SK-N-SH (cell line): ENCODE measurements around the gene KRTAP12-4. TPM values are rescaled to one million over a fixed set of nuclear protein-coding genes. Genes with fewer than 3 reads are reported as not detected.

ENCODE experiments used
- CTCF ChIA-PET: fragments of 300-600, 350-600 bp; formaldehyde crosslinking; extraction: SDS; loops from one replicate; lab custom pipeline; 2021; lab: Yijun Ruan, JAX
- POLR2A ChIA-PET: fragments of 350-600 bp; sonication (Branson Sonifier 250); formaldehyde crosslinking; extraction: SDS; loops from one replicate; lab custom pipeline; 2020; ENCODE audit warnings: antibody characterized with exemption, inconsistent platforms; lab: Yijun Ruan, JAX
- DNase-seq: peaks from one replicate; pipeline ENCODE4 v3.0.0; 2012
- H2AFZ ChIP-seq: fragments of 200-600 bp; sonication (generic); 2 replicates; pipeline ENCODE4 v1.8.1; 2016; ENCODE audit warnings: antibody characterized with exemption, mild to moderate bottlenecking, low read depth
- H3F3A ChIP-seq: fragments of 200-600 bp; sonication (generic); replicated peaks from 2 replicates; pipeline ENCODE3; 2016; ENCODE audit warnings: antibody characterized with exemption, mild to moderate bottlenecking; ENCODE audit not compliant: insufficient read depth
- H3K27ac ChIP-seq, 2 experiments: fragments of 200-500 bp in 1 of 2; fragments of 200-600 bp in 1 of 2; sonication (Bioruptor generic) in 1 of 2; sonication (generic), shearing (Covaris generic) in 1 of 2; 2 replicates each; pipeline versions ENCODE4 v1.5.1 to v1.6.1; 2014 to 2016; ENCODE audit warnings: low read depth in 2 of 2, inconsistent platforms in 1 of 2, low read length in 1 of 2, mild to moderate bottlenecking in 1 of 2, mixed read lengths in 1 of 2
- H3K27me3 ChIP-seq: fragments of 200-600 bp; sonication (generic), shearing (Covaris generic); 2 replicates; pipeline ENCODE4 v1.6.1; 2016; ENCODE audit warnings: mixed run types; ENCODE audit not compliant: insufficient read depth
- H3K36me3 ChIP-seq, 2 experiments: fragments of 200-500 bp in 1 of 2; fragments of 200-600 bp in 1 of 2; sonication (Bioruptor generic) in 1 of 2; sonication (generic) in 1 of 2; replicated peaks in 1 of 2; 2 replicates each; pipeline versions ENCODE3 to v1.5.1; 2014 to 2016; ENCODE audit warnings: low read length in 1 of 2, mild to moderate bottlenecking in 1 of 2; ENCODE audit not compliant: insufficient read depth in 2 of 2, control insufficient read depth in 1 of 2
- H3K4me1 ChIP-seq, 2 experiments: fragments of 200-500 bp in 1 of 2; fragments of 200-600 bp in 1 of 2; sonication (Bioruptor generic) in 1 of 2; sonication (generic), shearing (Covaris generic) in 1 of 2; 2 replicates each; pipeline versions ENCODE4 v1.5.1 to v1.6.1; 2014 to 2016; ENCODE audit warnings: low read depth in 1 of 2, low read length in 1 of 2, mixed run types in 1 of 2; ENCODE audit not compliant: insufficient read depth in 2 of 2, control insufficient read depth in 1 of 2
- H3K4me2 ChIP-seq: fragments of 200-600 bp; sonication (generic), shearing (Covaris generic); 2 replicates; pipeline ENCODE4 v1.6.1; 2017; ENCODE audit warnings: mixed run types
- H3K4me3 ChIP-seq, 2 experiments: fragments of 200-500 bp in 1 of 2; fragments of 200-600 bp in 1 of 2; sonication (Bioruptor generic) in 1 of 2; sonication (generic), shearing (Covaris generic) in 1 of 2; 2 replicates each; pipeline versions ENCODE4 v1.5.1 to v1.8.1; 2014 to 2016; ENCODE audit warnings: low read depth in 2 of 2, inconsistent platforms in 1 of 2, low read length in 1 of 2, mild to moderate bottlenecking in 1 of 2, mixed read lengths in 1 of 2, moderate library complexity in 1 of 2
- H3K79me2 ChIP-seq: fragments of 200-600 bp; sonication (generic); 2 replicates; pipeline ENCODE4 v1.8.1; 2017; ENCODE audit warnings: mild to moderate bottlenecking; ENCODE audit not compliant: insufficient read depth
- H3K9ac ChIP-seq: fragments of 200-600 bp; sonication (generic); 2 replicates; pipeline ENCODE4 v1.6.1; 2017; ENCODE audit warnings: mixed run types
- H3K9me2 ChIP-seq: fragments of 200-600 bp; sonication (generic); 2 replicates; pipeline ENCODE4 v1.6.1; 2017; ENCODE audit warnings: mixed run types
- H3K9me3 ChIP-seq: fragments of 200-600 bp; sonication (generic); 2 replicates; pipeline ENCODE4 v1.6.1; 2017; ENCODE audit warnings: mixed run types, mild to moderate bottlenecking, moderate library complexity
- H4K20me1 ChIP-seq: fragments of 200-600 bp; sonication (generic); 2 replicates; pipeline ENCODE4 v1.6.1; 2017; ENCODE audit warnings: mild to moderate bottlenecking, mixed run types; ENCODE audit not compliant: insufficient read depth
- CHD2 ChIP-seq: fragments of 150-350 bp; IDR thresholded peaks from 2 replicates; pipeline ENCODE4 v1.6.1; 2018; ENCODE audit warnings: low read length; ENCODE audit not compliant: partially characterized antibody
- ELF1 ChIP-seq: IDR thresholded peaks from 2 replicates; pipeline ENCODE4 v1.4.0; 2012
- EP300 ChIP-seq, 2 experiments: IDR thresholded peaks; 2 replicates each; pipeline versions ENCODE4 v1.4.0 to v1.6.1; 2012; ENCODE audit warnings: borderline replicate concordance in 1 of 2, low read depth in 1 of 2, low read length in 1 of 2
- FOSL2 ChIP-seq: IDR thresholded peaks from 2 replicates; pipeline ENCODE4 v1.4.0; 2012; ENCODE audit warnings: low read depth, mild to moderate bottlenecking, moderate library complexity, borderline replicate concordance
- FOXM1 ChIP-seq: IDR thresholded peaks from 2 replicates; pipeline ENCODE4 v1.4.0; 2012; ENCODE audit warnings: low read depth, mild to moderate bottlenecking
- GABPA ChIP-seq: IDR thresholded peaks from 2 replicates; pipeline ENCODE4 v1.4.0; 2012; ENCODE audit warnings: low read depth, mild to moderate bottlenecking
- JUND ChIP-seq: IDR thresholded peaks from 2 replicates; pipeline ENCODE4 v1.4.0; 2012
- MEF2A ChIP-seq: IDR thresholded peaks from 2 replicates; pipeline ENCODE4 v1.4.0; 2012; ENCODE audit warnings: low read depth, borderline replicate concordance
- NFIC ChIP-seq: IDR thresholded peaks from 2 replicates; pipeline ENCODE4 v1.4.0; 2012; ENCODE audit warnings: borderline replicate concordance
- POLR2AphosphoS5 ChIP-seq: IDR thresholded peaks from 2 replicates; pipeline ENCODE4 v1.6.1; 2012; ENCODE audit warnings: low read depth, low read length
- RFX5 ChIP-seq: IDR thresholded peaks from 2 replicates; pipeline ENCODE4 v1.6.1; 2012; ENCODE audit warnings: mild to moderate bottlenecking, improper control_type of control experiment, low read length
- SIN3A ChIP-seq: IDR thresholded peaks from 2 replicates; pipeline ENCODE4 v1.6.1; 2012; ENCODE audit warnings: low read depth, mild to moderate bottlenecking, low read length, moderate library complexity, borderline replicate concordance
- SMC3 ChIP-seq: IDR thresholded peaks from 2 replicates; pipeline ENCODE4 v1.6.1; 2012; ENCODE audit warnings: low read depth, low read length, improper control_type of control experiment
- TAF1 ChIP-seq: IDR thresholded peaks from 2 replicates; pipeline ENCODE4 v1.6.1; 2012; ENCODE audit warnings: low read depth, mild to moderate bottlenecking, low read length, moderate library complexity, borderline replicate concordance
- TCF12 ChIP-seq: IDR thresholded peaks from 2 replicates; pipeline ENCODE4 v1.4.0; 2012
- WGBS: methylation state at CpG from one replicate; pipeline ENCODE4 v1.1.6; 2017; ENCODE audit warnings: low lambda C conversion rate; 5-methylcytosine and 5-hydroxymethylcytosine counted together
- polyA plus RNA-seq, 3 experiments: library from polyadenylated mRNA; depleted of rRNA; stranded (reverse); fragments of >200 nt; gene quantifications; 2 replicates each; pipeline ENCODE4 v1.2.3, GENCODE V29; 2012
- TF ChIP-seq, protein P1 (sequence below): IDR thresholded peaks from 2 replicates; pipeline ENCODE4; 2012
- TF ChIP-seq, protein P2 (sequence below): fragments of 150-350 bp; IDR thresholded peaks from 2 replicates; pipeline ENCODE4 v1.6.1; 2017; ENCODE audit warnings: antibody characterized with exemption, low read length, low read depth, borderline replicate concordance
- TF ChIP-seq, protein P3 (sequence below): IDR thresholded peaks from 2 replicates; pipeline ENCODE4 v1.4.0; 2012; ENCODE audit warnings: low read depth, borderline replicate concordance
- TF ChIP-seq, protein P4 (sequence below): IDR thresholded peaks from 2 replicates; pipeline ENCODE4 v1.6.1; 2012; ENCODE audit warnings: mild to moderate bottlenecking, low read depth, low read length, moderate library complexity
- TF ChIP-seq, protein P5 (sequence below): IDR thresholded peaks from 2 replicates; pipeline ENCODE4 v1.4.0; 2012; ENCODE audit warnings: low read depth, borderline replicate concordance

The KRTAP12-4 gene
- polyA plus RNA-seq, 1 of the 3 experiments (the other 2 are of a cell fraction) = not detected

DNA sequence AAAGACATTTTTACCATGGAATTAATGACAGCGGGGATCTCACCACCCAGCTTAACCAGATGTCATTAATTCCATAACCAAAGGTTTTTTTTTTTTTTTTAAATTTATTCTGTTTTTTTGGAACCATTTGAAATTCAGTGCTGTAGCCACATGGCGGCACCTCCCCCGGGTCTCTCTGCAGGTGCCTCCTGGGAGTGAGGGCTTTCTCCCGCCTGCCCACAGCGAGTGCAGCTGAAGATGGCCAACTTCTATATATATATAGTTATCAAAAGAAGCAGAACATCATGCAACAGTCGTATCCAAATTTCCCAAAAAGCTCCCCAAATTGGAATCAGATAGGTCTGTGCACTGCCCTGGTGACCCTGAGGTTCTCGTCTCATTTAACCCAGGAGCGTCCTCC is 39.0 kb downstream of the KRTAP12-4 start:
- WGBS = 26% methylated on average over 8 of the region's 8 CpGs
- POLR2A ChIA-PET = interaction anchor here (0.6 kb wide), 1 partner anchor 258 kb away, joined by 4 read pairs; the partner anchor contains the start of gene PTTG1IP
- H4K20me1 ChIP-seq = no peaks in the 10 kb centered on the region
- H3K27ac ChIP-seq = no peak overlapping the region
- no peak for TF ChIP-seq POLR2AphosphoS5
- no peak for TF ChIP-seq NFIC
- no peak for TF ChIP-seq ELF1
- TF ChIP-seq, protein P1, sequence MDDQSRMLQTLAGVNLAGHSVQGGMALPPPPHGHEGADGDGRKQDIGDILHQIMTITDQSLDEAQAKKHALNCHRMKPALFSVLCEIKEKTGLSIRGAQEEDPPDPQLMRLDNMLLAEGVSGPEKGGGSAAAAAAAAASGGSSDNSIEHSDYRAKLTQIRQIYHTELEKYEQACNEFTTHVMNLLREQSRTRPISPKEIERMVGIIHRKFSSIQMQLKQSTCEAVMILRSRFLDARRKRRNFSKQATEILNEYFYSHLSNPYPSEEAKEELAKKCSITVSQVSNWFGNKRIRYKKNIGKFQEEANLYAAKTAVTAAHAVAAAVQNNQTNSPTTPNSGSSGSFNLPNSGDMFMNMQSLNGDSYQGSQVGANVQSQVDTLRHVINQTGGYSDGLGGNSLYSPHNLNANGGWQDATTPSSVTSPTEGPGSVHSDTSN = no peak
- no peak for TF ChIP-seq SMC3
- no peak for TF ChIP-seq CHD2
- TF ChIP-seq FOSL2 = no peak
- TF ChIP-seq GABPA = no peak
- TF ChIP-seq, protein P2, sequence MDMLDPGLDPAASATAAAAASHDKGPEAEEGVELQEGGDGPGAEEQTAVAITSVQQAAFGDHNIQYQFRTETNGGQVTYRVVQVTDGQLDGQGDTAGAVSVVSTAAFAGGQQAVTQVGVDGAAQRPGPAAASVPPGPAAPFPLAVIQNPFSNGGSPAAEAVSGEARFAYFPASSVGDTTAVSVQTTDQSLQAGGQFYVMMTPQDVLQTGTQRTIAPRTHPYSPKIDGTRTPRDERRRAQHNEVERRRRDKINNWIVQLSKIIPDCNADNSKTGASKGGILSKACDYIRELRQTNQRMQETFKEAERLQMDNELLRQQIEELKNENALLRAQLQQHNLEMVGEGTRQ = no peak
- TF ChIP-seq TCF12 = no peak
- TF ChIP-seq RFX5 = no peak
- no peak for TF ChIP-seq SIN3A
- no peak for TF ChIP-seq FOXM1
- TF ChIP-seq, protein P3, sequence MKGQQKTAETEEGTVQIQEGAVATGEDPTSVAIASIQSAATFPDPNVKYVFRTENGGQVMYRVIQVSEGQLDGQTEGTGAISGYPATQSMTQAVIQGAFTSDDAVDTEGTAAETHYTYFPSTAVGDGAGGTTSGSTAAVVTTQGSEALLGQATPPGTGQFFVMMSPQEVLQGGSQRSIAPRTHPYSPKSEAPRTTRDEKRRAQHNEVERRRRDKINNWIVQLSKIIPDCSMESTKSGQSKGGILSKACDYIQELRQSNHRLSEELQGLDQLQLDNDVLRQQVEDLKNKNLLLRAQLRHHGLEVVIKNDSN = no peak
- TF ChIP-seq JUND = no peak
- TF ChIP-seq, protein P4, sequence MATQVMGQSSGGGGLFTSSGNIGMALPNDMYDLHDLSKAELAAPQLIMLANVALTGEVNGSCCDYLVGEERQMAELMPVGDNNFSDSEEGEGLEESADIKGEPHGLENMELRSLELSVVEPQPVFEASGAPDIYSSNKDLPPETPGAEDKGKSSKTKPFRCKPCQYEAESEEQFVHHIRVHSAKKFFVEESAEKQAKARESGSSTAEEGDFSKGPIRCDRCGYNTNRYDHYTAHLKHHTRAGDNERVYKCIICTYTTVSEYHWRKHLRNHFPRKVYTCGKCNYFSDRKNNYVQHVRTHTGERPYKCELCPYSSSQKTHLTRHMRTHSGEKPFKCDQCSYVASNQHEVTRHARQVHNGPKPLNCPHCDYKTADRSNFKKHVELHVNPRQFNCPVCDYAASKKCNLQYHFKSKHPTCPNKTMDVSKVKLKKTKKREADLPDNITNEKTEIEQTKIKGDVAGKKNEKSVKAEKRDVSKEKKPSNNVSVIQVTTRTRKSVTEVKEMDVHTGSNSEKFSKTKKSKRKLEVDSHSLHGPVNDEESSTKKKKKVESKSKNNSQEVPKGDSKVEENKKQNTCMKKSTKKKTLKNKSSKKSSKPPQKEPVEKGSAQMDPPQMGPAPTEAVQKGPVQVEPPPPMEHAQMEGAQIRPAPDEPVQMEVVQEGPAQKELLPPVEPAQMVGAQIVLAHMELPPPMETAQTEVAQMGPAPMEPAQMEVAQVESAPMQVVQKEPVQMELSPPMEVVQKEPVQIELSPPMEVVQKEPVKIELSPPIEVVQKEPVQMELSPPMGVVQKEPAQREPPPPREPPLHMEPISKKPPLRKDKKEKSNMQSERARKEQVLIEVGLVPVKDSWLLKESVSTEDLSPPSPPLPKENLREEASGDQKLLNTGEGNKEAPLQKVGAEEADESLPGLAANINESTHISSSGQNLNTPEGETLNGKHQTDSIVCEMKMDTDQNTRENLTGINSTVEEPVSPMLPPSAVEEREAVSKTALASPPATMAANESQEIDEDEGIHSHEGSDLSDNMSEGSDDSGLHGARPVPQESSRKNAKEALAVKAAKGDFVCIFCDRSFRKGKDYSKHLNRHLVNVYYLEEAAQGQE = no peak
- no peak for TF ChIP-seq EP300 (IDR thresholded peaks at IDR 0.05; ENCODE audit: borderline replicate concordance in 1 of 2, low read depth in 1 of 2, low read length in 1 of 2)
- TF ChIP-seq MEF2A = no peak
- TF ChIP-seq TAF1 = no peak
- TF ChIP-seq, protein P5, sequence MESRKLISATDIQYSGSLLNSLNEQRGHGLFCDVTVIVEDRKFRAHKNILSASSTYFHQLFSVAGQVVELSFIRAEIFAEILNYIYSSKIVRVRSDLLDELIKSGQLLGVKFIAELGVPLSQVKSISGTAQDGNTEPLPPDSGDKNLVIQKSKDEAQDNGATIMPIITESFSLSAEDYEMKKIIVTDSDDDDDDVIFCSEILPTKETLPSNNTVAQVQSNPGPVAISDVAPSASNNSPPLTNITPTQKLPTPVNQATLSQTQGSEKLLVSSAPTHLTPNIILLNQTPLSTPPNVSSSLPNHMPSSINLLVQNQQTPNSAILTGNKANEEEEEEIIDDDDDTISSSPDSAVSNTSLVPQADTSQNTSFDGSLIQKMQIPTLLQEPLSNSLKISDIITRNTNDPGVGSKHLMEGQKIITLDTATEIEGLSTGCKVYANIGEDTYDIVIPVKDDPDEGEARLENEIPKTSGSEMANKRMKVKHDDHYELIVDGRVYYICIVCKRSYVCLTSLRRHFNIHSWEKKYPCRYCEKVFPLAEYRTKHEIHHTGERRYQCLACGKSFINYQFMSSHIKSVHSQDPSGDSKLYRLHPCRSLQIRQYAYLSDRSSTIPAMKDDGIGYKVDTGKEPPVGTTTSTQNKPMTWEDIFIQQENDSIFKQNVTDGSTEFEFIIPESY = no peak
- TF ChIP-seq, all 33 proteins: peak for 0
- CTCF ChIA-PET = interaction anchor here (0.6 kb wide), 1 partner anchor 178 kb away, joined by 3 read pairs; no protein-coding TSS in a partner anchor
- Histone ChIP-seq H3K9me3 (peaks cover 8% of the 10 kb centered on the region; the same call in 1 of the 2 replicates), H3F3A (no peaks in the 10 kb centered on the region), H3K36me3 (no peaks in the 10 kb centered on the region), H2AFZ (no peak overlapping the region), H3K4me1 (no peaks in the 10 kb centered on the region), H3K9ac (no peak overlapping the region), H3K4me3 (no peak overlapping the region), H3K9me2 (no peaks in the 10 kb centered on the region), H3K79me2 (no peaks in the 10 kb centered on the region), H3K27me3 (peaks cover 49% of the 10 kb centered on the region), H3K4me2 (no peak overlapping the region)
- no peak for DNase-seq
